ENCODE data around the gene ALS2. TPM values are rescaled to one million over a fixed set of nuclear protein-coding genes. Genes with fewer than 3 reads are reported as not detected.

ALS2 gene
- total RNA-seq, 1 experiment from 2014 or later: 47.5 TPM

DNA sequence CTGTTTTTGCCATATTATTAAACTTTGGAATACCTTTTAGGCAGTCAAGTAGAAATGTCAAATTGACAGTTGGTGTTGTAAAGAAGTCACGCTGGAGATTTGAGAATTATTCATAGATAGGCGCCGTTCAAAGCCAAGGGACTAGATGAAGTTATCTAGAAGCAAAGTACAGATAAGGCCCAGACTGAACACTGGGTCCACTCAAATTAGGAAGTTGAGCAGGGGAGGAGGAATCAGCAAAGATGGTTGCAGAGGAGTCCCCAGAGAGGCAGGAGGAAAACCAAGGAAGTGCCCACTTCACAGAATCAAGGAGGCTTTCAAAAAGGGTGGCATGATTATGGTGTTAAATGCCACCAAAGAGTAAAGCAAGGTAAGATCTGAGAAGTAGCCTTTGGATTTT, 9.6 kb upstream of the ALS2 start:
- intact Hi-C loops (cut with micrococcal nuclease; ENCODE audit: unreplicated experiment) (loop anchor here (10.0 kb wide), 1 partner anchor 245 kb away; the partner anchor contains the start of gene FZD7), in situ Hi-C loops (cut with HindIII; ENCODE audit: low pct_unique_long_range_greater_than_20kb, low sequenced_read_pairs) (no loop called here)
- H3K36me3 ChIP-seq (ENCODE audit: control insufficient read depth, insufficient read depth, low read length): no peaks in the 10 kb centered on the region
- DNase-seq (ENCODE audit: low read depth, low spot score): no peak
- no peak overlapping the region for H3K27ac ChIP-seq (ENCODE audit: low read length)
- H3K9me3 ChIP-seq (ENCODE audit: control insufficient read depth, insufficient read depth, low read depth, low read length): no peaks in the 10 kb centered on the region
- no peak for ATAC-seq
- TF ChIP-seq SIN3A (IDR thresholded peaks at IDR 0.05; ENCODE audit: borderline replicate concordance, insufficient read depth, low read depth, low read length): no peak
- TF ChIP-seq, protein P1, sequence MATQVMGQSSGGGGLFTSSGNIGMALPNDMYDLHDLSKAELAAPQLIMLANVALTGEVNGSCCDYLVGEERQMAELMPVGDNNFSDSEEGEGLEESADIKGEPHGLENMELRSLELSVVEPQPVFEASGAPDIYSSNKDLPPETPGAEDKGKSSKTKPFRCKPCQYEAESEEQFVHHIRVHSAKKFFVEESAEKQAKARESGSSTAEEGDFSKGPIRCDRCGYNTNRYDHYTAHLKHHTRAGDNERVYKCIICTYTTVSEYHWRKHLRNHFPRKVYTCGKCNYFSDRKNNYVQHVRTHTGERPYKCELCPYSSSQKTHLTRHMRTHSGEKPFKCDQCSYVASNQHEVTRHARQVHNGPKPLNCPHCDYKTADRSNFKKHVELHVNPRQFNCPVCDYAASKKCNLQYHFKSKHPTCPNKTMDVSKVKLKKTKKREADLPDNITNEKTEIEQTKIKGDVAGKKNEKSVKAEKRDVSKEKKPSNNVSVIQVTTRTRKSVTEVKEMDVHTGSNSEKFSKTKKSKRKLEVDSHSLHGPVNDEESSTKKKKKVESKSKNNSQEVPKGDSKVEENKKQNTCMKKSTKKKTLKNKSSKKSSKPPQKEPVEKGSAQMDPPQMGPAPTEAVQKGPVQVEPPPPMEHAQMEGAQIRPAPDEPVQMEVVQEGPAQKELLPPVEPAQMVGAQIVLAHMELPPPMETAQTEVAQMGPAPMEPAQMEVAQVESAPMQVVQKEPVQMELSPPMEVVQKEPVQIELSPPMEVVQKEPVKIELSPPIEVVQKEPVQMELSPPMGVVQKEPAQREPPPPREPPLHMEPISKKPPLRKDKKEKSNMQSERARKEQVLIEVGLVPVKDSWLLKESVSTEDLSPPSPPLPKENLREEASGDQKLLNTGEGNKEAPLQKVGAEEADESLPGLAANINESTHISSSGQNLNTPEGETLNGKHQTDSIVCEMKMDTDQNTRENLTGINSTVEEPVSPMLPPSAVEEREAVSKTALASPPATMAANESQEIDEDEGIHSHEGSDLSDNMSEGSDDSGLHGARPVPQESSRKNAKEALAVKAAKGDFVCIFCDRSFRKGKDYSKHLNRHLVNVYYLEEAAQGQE (IDR thresholded peaks at IDR 0.05; ENCODE audit: insufficient read depth in 1 of 2, low read depth in 2 of 2, low read length in 1 of 2): no peak
- TF ChIP-seq POLR2AphosphoS5 (IDR thresholded peaks at IDR 0.05; ENCODE audit: low read depth, low read length): no peak
- no peak for TF ChIP-seq TCF7L2 (IDR thresholded peaks at IDR 0.05; ENCODE audit: low read depth, low read length)
- no peak for TF ChIP-seq CTCF (IDR thresholded peaks at IDR 0.05)
- ChIA-PET POLR2A (no interaction called here), CTCF (no interaction called here)
- H3K4me1 ChIP-seq (ENCODE audit: control insufficient read depth, insufficient read depth, low read length): 0 out of 2 replicates have a peak, but pooled peaks cover under 1% of the 10 kb centered on the region
- no peaks in the 10 kb centered on the region for H3K27me3 ChIP-seq (ENCODE audit: control insufficient read depth, insufficient read depth, low read length)
- BruUV-seq (replicated peaks): no TSS peak
- H3K4me3 ChIP-seq (ENCODE audit: low read depth in 2 of 2, low read length in 2 of 2): no peak overlapping the region

- POLR2A ChIA-PET: no interaction called here
- ATAC-seq (no peak), DNase-seq (ENCODE audit: low read depth, low spot score) (no peak)
- Histone ChIP-seq H3K27me3 (ENCODE audit: control insufficient read depth, insufficient read depth, low read length) (no peaks in the 10 kb centered on the region), H3K9me3 (ENCODE audit: control insufficient read depth, insufficient read depth, low read depth, low read length) (no peaks in the 10 kb centered on the region), H3K36me3 (ENCODE audit: control insufficient read depth, insufficient read depth, low read length) (no peaks in the 10 kb centered on the region), H3K4me3 (ENCODE audit: low read depth in 2 of 2, low read length in 2 of 2) (no peak overlapping the region), H3K4me1 (ENCODE audit: control insufficient read depth, insufficient read depth, low read length) (no peaks in the 10 kb centered on the region), H3K27ac (ENCODE audit: low read length) (no peak overlapping the region)
- no TSS peak for BruUV-seq (replicated peaks)
- CTCF ChIA-PET: no interaction called here
- TF ChIP-seq SIN3A (IDR thresholded peaks at IDR 0.05; ENCODE audit: borderline replicate concordance, insufficient read depth, low read depth, low read length) (no peak), TCF7L2 (IDR thresholded peaks at IDR 0.05; ENCODE audit: low read depth, low read length) (no peak), CTCF (IDR thresholded peaks at IDR 0.05) (no peak), POLR2AphosphoS5 (IDR thresholded peaks at IDR 0.05; ENCODE audit: low read depth, low read length) (no peak)
- TF ChIP-seq, protein P1 (IDR thresholded peaks at IDR 0.05; ENCODE audit: insufficient read depth in 1 of 2, low read depth in 2 of 2, low read length in 1 of 2): no peak
- in situ Hi-C loops (cut with HindIII; ENCODE audit: low pct_unique_long_range_greater_than_20kb, low sequenced_read_pairs): no loop called here
- intact Hi-C loops (cut with micrococcal nuclease; ENCODE audit: unreplicated experiment): no loop called here
These were observed 8.7 kb upstream of the ALS2 start for GRCh38 chr2:201789395-201789794.

Data from Panc1 (cell line).